ENCODE results near the gene MCM3.
A peak's percentile ranks its signal among the peaks of the same experiment; 100 is the strongest.

The MCM3 gene

DNA sequence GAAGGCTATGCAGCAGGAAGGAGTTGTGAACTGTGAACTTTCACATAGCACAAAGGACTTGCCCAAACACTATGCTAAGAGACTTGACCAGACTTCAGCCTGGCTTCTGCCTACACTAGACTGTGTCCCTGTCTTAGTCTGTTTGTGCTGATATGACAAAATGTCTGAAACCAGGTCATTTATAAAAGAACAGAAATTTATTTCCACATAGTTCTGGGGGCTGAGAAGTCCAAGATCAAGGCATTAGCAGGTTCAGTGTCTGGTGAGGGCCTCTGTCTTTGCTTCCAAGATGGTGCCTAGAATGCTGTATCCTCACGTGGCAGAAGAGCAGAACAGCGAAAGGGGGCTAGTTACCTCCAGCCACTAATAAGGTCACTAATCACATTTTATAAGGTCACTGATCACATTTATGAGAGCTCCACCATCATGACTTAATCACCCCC is 16.0 kb upstream of the MCM3 start:
- no peak for DNase-seq

DNA sequence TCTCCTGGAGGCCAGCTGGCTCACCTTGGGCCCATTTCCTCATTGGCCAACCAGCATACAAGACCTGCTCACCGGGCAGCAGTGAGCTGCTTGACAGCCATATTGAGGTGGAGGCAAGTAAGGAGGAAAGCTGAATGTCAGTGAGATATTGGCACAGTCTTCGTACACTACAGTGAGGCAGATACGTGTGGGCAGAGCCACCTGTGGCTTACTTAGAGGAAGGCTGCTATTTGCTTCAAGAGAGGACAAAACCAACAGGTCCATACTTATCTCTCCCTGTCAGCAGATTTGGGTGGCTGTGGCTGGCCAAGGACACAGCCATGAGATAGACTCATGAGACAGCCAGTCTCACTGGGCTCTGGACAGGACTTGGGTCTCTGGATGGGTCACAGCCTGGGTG is 15.1 kb upstream of the MCM3 start:
- DNase-seq, result no peak

DNA sequence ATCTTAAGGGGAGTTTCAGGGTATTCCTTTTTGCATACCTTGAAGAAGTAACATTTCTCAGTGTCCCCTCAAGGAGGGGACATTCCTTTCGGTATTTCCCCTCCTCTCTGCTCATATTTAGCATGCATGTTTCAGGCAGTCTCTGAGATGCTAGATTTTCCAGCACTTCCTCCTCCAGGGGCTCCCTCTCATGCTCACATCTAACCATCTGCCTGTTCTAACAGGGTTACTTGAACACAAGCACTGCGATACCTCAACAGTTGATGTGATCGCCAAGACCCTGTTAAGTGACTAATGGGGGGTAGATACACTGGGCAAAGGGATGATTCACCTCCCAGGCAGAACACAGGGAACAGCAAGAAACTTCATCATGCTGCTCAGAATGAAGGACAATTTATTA is 12.9 kb upstream of the MCM3 start:
- DNase-seq, result no peak

DNA sequence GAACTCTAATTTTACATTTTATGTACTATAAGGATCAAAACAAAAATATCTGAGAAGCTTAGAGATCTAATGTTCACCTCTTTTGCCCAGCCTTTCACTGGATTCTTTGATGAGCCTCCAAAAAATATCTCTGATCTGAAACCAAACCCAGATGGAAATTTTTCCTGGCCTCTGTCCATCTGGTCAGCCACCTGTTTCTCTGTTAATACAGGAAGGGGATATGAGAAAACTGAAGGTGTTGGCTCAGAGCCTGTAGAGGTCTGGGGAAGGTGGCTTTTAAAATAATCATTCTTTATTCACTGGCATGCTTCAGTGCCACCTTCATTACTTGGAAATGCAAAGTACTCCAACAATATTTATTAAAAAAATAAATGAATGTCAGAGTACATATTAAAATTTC is 8.5 kb upstream of the MCM3 start:
- no peak for DNase-seq

DNA sequence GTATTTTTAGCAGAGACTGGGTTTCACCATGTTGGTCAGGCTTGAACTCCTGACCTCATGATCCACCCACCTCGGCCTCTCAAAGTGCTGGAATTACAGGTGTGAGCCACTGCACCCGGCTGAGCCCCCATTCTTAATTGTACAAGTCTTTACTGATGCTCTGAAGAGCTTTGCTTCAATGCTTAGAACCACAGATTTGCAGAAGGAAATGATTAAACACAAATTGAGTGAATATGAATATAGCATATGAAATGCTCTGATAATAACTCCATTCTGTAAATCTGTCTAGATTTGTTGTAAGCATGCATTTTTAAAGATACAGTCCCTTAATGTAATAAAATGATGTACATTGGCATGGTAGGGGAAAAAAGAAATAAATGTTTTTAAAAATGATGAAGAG is 4.3 kb upstream of the MCM3 start:
- no peak for DNase-seq

DNA sequence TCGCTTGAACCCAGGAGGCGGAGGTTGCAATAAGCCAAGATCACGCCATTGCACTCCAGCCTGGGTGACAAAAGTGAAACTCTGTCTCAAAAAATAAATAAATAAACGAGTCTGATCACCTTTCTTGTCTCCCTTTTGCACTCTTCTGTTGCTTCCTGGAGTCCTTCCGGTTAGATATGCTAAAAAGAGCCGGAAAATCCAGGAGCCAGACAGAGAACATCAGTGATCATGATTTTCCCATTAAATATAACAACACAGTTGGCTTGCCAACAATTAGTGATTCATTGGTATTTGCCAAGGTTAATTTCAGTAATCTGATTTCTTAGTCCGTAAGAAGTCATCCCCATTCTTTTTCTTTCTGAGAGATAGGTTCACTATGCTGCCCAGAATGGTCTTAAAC is 3.7 kb upstream of the MCM3 start:
- DNase-seq, result no peak

DNA sequence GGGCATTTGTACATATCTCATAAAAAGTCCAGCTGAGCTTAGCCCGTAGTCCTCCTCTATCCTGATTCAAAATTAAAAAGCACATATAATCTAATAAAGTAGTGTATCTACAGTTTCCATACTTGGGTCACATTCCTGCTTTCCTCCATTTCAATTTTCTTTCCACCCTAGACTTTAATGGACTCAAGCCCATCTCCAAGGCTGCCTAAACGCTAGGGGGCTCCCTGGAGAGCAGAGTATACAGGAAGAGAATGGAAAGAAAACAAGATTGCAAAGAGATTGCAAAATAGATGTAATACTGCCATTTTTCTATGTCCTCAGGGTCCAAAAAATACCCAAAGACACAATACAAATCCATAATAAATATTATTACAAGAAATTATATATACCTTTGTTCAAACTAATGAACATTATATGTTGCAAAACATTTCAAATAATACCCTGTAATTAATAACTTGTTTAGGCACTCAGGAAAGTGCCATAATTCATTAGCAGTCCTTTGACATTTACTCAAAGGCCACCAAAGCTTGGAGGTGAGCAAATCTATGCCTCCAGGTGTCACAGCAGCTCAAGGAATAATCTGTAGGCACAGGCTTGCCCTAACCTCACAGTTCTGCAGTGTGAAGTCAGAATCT is 2.4 kb upstream of the MCM3 start:
- peak; percentile 52 for DNase-seq

DNA sequence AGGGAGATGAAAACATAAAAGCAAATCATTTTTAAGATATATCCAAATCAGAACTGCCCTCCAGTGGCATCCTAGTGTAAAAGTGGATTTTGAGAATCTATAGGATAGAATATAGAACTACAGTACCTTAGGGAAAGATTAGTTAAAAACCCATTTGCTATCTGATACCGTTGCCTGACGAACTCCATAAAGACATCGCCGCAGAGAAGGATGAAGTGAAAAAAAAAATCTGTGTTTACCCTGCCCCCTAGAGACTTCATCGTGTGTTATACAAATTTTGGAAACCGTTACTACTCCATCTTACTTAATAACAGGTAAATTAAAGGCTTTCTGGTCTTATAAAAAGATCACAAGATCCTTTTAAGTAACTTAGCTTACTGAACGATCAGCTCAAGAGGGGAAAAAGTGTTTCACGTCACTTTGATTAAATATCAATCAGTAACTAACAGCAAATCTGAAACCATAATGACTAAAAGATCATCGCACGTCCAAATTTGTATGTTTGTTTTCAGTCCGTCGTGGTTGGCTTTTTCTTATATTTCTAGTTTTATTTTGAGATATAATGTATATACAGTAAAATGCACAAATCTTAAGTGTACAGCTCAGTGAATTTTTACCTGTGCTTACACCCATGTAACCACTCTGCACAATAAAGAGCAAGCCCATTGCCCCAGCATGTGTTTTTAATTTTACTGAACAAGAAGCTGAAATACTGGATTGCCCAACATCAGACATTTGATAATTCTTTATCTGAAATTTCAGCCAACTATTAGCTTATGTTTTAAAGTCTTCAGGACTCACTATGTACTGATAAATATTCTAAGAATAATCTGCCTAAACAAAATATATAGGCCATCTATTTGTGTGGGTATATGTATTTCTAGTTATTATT is 881 bp upstream of the MCM3 start:
- DNase-seq, result no peak

DNA sequence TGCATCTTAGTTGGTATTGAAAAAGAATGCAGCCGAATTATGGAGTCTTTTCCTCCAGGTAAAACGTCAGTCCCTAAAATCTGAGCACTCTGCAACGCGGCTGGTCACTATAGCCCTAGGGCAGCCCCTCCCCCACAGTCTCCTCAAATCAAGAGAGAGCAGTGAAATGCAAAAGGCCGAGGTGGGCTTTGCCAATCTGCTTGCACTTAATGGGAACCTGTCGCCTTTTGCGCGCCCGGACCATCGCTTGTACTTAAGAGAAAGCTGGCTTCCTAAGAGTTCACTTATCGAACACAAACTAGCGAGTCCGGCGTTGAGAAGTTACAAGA is 447 bp downstream of the MCM3 start:
- DNase-seq, result no peak

DNA sequence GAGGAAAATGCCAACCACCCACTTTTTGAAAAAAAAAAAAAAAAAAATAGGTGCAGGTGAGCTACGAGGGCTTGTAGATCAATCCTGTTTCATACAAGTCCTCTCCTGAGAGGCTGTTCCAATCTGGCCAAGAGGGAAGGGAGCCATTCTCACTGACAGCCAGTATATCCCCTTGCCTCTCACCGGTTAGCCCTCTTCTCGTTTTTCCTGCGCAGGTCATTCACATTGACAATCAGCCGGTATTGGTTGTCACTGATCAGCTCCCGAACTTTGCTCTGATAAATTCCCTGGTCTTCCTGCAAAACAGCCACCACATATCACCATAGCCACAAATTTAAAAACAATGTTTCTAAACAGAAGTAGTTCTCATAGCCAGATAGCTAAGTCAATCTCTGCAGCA is 1.4 kb downstream of the MCM3 start:
- DNase-seq, result no peak

DNA sequence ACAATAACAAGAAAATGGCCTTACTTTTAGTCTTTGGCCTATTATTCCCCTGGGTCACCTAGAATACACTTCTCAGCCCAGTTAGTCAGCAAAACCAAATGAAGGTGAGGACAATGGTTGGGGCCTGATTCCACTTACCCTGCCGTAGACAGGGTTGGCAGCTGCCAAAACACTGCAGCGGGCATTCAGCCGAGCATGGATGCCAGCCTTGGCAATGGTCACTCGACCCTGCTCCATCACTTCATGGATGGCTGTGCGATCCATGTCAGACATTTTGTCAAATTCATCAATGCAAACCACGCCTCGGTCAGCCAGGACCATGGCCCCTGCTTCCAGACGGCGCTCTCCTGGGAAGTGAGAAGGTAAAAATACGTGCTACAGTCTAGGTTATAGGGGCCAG is 8.4 kb downstream of the MCM3 start:
- no peak for DNase-seq

DNA sequence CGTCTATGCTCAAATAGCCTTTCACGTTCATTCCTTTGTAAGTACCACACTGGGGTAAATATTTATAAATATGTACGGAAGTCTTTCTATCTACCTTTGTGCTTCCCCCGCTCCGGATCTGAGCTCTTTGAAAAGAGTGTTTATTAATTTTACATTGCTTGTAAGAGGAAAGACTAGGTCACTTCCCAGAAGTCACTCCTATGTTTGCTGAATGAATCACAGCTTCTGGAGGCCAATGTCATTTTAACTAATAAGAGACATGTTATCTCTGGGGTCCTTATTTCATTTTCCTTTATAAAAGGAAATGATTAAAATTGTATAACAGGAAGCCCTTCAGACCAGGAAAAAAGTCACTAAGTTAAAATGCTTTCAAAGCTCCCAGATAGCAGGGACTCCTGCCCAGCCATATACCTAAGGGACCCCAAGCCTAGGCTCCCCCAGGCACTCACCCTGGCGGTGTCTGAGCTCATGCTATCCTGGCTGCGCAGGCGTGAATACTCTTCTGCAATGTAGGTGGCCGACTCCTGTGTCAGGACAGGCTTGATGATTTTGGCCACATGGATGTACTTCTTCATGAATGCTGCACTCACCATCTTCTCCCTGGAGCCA is 12.6 kb downstream of the MCM3 start:
- DNase-seq, result no peak

DNA sequence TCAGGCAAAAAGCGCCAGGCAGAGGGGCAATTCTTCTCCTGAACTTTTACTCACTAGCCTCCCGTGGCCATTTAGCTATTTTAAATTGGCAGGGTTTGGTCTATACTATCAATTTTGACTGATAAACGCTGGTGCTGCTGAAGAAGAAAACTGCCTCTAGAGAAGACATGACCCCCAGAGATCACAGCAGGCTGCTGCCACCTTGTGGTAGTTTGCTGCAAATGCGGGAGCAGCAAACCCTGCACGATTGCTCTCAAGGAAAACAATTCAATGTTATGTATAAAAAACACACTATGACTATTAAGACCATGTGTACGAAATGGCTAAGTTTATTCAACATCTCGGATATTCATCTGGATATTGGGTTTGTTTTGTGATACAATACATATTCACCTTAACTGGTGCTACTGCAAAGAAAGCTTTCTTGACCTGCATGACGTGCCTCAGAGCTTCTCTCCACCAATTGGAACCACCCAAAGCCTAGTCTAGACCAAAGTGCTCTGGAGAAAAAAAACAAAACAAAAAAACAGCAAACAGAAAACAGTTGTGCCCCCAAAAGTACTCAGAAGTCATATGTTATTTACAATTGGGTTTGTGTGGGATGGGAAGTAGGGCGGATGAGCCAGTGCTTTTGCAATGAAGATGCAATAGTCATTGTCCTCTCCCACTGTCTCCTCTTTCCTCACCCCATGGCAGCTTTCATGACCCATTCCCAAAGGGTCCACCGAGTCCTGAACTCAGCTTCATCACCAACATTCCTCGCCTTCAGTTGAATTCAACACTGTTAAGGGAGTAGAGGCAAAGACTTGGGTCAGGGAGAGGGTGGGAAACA is 20.6 kb downstream of the MCM3 start:
- peak; percentile 60 for DNase-seq

DNA sequence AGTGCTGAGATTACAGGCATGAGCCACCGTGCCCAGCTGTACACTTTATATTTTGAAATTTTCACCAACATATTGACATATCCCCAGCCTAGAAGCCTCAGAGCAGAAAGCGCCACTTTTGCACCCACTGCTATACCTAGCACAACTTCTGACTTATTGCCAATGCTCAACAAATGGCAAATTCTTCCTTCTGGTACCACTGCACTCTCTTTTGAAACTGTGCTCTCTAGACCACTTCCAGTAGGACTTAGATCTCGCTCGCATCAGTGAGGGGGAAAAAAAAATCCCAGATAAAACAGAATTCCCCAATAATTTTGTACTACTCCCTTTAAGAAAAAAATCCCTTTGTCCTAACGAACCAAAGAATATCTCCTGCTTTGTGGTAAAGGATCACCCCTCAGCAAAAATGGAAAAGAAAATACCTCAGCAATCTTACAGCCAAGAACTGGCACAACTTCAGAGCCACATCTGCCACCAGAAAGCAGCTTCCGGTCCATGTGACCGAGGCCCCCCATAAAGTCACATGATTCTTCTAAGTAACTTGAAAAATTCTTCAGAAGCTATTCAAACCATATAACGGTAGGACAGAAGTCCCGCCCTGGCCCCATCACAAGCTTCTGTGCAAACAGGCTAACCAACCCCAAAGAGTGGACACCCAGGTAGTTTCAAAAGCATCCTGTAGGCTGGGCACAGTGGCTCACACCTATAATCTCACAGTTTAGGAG is 21.8 kb downstream of the MCM3 start:
- no peak for DNase-seq

DNA sequence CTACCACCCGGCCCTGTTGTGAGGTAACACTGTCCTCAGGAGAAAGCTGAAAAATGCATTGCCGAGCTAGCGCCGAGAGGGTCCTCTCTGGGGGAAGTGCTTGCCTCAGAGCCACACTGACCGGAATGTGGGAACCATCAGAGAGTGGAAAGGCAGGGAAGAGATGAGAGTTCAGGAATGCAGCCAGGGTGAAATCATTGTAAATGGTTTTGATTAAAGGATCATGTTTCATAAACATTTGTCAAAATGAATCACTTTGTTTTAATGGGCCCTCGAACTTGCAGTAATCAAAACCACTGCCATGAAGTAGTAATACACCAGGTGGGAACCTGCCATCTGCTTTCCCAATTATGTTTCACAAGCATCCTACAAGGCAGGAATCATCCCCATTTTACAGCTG is 23.3 kb downstream of the MCM3 start:
- no peak for DNase-seq

DNA sequence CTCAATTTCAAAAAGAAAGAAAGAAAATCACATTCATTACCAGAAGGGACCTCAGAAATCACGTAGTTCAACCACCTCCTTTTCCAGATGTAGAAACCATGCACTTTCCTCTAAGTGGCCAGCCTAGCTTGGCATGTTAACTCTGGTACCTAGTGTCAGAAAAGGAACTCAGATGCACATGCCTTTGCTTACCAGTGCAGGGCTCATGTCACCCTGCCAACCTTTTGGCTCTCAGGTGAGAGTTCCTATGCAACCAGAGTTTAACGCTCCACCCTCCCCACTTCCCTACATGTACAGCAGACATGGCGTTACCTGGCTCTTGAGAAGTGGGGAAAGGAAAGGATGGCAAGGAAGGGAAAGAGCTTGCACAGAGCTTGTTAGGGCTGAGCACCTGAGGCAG is 23.9 kb downstream of the MCM3 start:
- DNase-seq, result no peak

DNA sequence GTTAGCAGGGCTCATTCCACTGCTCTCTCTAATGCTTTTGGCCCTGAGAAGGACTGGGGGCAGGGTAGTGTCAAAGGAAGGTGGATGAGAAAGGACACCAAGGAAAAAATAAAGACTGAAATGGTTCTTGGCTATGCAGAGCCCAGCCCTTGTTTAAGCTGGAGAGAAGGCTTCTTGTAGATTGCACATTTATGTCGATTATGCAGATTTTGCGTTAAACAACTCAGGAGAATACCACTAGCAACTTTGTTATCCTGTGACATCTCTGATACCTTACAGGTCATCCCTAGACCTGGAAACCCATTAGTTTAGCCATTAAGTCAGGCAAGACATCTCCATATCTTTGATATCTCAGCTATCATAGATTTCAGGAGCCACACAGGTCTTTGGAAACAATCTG is 29.1 kb downstream of the MCM3 start:
- no peak for DNase-seq

DNA sequence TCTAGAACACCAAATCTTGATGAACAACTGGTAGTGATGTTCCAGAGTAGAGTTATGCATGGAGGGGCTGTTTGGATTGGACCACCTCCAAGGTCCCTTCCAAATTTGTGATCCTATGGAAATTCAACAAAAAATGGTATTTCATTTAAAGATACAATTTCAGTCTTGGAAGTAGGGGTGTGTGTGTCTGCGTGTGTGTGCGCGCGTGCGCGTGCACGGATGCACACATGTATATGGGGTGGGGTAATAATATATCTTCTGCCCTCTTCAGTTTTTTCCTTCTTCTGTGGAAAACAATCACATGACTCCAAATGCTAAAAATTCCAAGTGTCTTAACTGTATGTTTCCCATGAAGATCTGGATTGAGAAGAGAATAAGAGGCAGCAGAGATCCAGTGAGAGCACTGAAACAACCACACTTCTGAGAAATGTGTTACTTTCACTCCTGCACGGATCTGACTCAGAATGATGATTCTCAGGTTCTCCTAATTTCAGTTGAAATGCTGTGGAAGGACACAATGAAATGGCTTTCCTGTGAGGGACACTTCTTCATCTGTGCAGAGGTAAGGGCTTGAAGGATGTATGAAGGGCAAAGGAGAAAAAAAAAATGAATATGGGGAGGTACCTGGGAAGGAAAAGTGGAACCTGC is 29.7 kb downstream of the MCM3 start:
- no peak for DNase-seq

DNA sequence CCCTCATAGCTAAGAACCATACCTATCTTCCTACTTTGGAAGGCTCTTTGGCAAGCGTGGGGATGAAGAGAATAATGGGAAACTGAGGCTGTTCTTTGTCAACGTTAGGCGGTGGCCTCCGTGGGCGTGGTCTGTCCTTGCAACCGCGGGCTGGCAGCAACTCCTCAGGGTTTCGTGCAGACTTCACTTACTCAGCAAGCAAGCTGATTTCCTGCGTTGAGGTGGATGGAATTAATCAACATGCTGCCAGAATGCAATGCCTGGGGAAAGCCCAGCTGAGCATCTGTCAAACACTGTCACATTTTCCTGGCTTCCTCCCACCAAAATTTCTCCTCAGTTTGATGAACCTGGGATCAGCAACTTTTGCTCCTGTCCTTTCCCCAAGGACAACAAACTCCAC is 31.0 kb downstream of the MCM3 start:
- DNase-seq, result no peak

DNA sequence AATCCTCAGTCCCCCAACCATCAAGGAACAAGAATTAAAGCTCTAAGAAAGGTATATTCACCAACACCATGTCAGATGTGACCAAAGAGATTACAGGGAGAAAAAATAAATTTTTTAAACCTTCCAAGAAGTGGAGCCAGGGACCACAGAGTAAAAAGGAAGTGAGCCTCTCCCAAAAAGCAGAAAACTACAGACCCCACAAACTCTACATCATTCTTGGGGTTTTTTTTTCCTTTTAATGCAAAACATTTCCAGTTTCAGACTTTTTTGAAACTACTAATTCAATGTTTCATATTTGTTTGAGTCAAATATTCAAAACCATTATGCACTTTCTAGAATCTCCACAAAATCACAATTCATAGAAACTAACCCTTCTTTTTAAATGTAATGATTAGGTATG is 33.4 kb downstream of the MCM3 start:
- DNase-seq, result no peak

DNA sequence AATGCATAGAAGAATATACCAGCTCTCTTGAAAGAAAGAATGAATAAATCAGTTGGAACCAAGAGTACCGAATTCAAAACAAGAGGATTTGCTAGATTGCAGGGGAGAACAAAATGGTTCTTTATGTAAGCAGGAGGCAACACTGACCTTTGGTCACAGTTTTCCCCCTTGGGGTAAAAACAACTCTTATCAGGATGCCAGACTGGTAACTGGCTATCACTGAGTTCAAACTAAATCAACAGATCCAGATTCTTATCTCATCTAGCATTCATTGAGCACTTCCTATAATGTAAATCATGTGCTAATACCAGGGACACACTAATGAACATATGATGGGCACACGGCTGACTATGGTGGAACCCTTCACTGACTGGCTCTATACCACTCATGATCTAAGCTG is 35.5 kb downstream of the MCM3 start:
- no peak for DNase-seq

DNA sequence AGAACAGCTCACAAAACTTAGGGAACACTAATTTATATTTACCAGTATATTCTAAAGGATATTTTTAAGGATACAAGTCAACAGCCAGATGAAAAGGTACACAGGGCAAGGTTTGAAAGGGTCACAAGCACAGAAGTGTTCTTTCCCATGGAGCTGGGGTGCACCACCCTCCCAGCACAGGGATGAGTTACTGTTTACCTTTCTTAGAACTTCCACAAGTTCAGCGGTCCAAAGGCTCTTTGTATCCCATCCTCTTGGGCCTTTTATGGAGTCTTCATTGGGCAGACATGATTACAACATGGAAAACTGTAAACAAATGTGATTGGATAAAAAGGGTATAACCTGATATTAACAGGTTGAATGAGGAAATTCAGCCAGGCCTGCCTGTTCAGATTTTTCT is 39.1 kb downstream of the MCM3 start:
- no peak for DNase-seq
